ENCODE results near the gene HNF1B.

DNA sequence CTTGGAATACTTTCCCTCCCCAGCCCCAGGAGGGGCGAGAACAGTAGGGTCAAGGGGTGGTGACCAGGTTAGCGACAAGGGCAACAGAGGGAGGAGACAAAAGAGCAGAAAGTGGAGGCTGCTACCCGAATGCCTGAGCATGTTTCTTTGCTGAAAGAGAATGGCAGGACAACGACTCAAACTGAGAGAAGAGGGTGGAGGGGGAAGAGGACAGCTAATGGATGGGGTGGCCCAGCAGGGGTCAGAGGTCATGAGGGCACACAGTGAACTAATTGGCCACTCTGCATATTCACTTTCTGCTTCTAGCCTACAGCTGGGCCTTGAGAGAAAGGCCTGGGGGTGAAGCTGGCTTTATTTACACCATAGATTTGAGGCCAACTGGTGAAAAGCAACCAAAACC lies 82.5 kb downstream of the HNF1B start:
- TF ChIP-seq, protein P1, sequence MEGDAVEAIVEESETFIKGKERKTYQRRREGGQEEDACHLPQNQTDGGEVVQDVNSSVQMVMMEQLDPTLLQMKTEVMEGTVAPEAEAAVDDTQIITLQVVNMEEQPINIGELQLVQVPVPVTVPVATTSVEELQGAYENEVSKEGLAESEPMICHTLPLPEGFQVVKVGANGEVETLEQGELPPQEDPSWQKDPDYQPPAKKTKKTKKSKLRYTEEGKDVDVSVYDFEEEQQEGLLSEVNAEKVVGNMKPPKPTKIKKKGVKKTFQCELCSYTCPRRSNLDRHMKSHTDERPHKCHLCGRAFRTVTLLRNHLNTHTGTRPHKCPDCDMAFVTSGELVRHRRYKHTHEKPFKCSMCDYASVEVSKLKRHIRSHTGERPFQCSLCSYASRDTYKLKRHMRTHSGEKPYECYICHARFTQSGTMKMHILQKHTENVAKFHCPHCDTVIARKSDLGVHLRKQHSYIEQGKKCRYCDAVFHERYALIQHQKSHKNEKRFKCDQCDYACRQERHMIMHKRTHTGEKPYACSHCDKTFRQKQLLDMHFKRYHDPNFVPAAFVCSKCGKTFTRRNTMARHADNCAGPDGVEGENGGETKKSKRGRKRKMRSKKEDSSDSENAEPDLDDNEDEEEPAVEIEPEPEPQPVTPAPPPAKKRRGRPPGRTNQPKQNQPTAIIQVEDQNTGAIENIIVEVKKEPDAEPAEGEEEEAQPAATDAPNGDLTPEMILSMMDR (IDR thresholded peaks at IDR 0.05), result no peak
- TF ChIP-seq POLR2A (IDR thresholded peaks at IDR 0.05), result no peak
